Tibial nerve (tissue), 4 donors: Measurements from ENCODE around the gene SULT1E1. TPM values are rescaled to one million over a fixed set of nuclear protein-coding genes. Genes with fewer than 3 reads are reported as not detected.

Experiments used
- DNase-seq, 2 donors: peaks; one replicate each; pipeline ENCODE4 v3.0.0-alpha.2; 2019; ENCODE audit warnings: low spot score in 2 of 2
- H3K27ac ChIP-seq, 4 donors: fragments of 200-600 bp; sonication (generic) in 3 of 4; one replicate each; pipeline ENCODE4 v1.5.1; 2017 to 2019; ENCODE audit warnings: mild to moderate bottlenecking in 1 of 4
- H3K27me3 ChIP-seq, 2 donors: fragments of 200-600 bp; sonication (generic) in 1 of 2; one replicate each; pipeline versions ENCODE4 v1.5.1 to v1.6.0; 2017 to 2019
- H3K36me3 ChIP-seq, 3 donors: fragments of 200-600 bp; sonication (generic); one replicate each; pipeline ENCODE4 v1.5.1; 2018 to 2019
- H3K4me1 ChIP-seq, 4 donors: fragments of 200-600 bp; sonication (generic) in 3 of 4; one replicate each; pipeline ENCODE4 v1.5.1; 2017 to 2019
- H3K4me3 ChIP-seq, 4 donors: fragments of 200-600 bp; sonication (generic) in 3 of 4; one replicate each; pipeline ENCODE4 v1.5.1; 2017 to 2019; ENCODE audit warnings: mild to moderate bottlenecking in 1 of 4, moderate library complexity in 1 of 4
- H3K9me3 ChIP-seq, 4 donors: fragments of 200-600 bp; sonication (generic) in 3 of 4; one replicate each; pipeline ENCODE4 v1.5.1; 2017 to 2019
- EP300 ChIP-seq, 2 donors: sonication (generic); formaldehyde crosslinking; IDR thresholded peaks; one replicate each; pipeline ENCODE4 v1.6.1; 2017; ENCODE audit warnings: antibody characterized with exemption in 2 of 2, mild to moderate bottlenecking in 1 of 2
- POLR2A ChIP-seq, 2 donors: fragments of 450-650 bp; IDR thresholded peaks; one replicate each; pipeline ENCODE4 v1.6.1; 2017; ENCODE audit warnings: antibody characterized with exemption in 2 of 2, mild to moderate bottlenecking in 2 of 2, moderate library complexity in 2 of 2
- WGBS, 2 donors: methylation state at CpG; one replicate each; pipeline ENCODE4 v1.1.5; 2018; 5-methylcytosine and 5-hydroxymethylcytosine counted together
- total RNA-seq, 4 donors: library from RNA; depleted of rRNA; stranded (reverse); fragments of >200 nt; gene quantifications; one replicate each; pipeline ENCODE4 v1.1.0, GENCODE V29; 2016
- TF ChIP-seq, protein P1 (sequence below), 5 experiments: fragments of 200-600 bp in 3 of 5; fragments of 450-650 bp in 2 of 5; sonication (generic) in 3 of 5; IDR thresholded peaks; one replicate each; pipeline ENCODE4 v1.5.1; 2016 to 2019; ENCODE audit warnings: antibody characterized with exemption in 5 of 5, mild to moderate bottlenecking in 3 of 5, moderate library complexity in 2 of 5

Gene SULT1E1, protein sequence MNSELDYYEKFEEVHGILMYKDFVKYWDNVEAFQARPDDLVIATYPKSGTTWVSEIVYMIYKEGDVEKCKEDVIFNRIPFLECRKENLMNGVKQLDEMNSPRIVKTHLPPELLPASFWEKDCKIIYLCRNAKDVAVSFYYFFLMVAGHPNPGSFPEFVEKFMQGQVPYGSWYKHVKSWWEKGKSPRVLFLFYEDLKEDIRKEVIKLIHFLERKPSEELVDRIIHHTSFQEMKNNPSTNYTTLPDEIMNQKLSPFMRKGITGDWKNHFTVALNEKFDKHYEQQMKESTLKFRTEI
- total RNA-seq = not detected

DNA sequence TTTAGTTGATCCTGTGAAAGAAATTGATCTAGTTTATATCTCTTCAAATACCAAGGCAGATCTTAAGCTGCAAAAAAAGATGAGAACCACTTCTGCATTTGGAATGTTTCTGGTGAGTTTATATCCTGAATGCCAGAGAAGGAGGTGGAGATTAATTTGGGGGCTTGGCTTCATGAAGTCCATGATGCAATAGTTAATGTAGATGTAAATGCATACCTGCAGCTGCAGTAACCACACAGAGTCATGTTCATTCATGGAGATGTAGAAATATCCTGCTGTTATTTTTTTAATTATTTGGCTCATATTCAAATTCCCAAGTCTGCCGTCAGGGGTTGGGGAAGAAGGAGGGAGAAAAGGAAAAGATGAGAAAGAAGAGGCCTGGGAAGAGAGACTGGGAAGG, at the start of gene SULT1E1:
SULT1E1 (minus strand) TSS at position 94 of the 400 bp plus-strand sequence. CDS start 2,501 bp downstream, outside the sequence.
- no peak for DNase-seq
- Histone ChIP-seq H3K9me3 (no peaks in the 10 kb centered on the region), H3K4me1 (no peaks in the 10 kb centered on the region), H3K27ac (no peak within 1 kb of the TSS), H3K4me3 (no peak within 1 kb of the TSS), H3K27me3 (no peaks in the 10 kb centered on the region), H3K36me3 (no peaks in the 10 kb centered on the region)
- 11 to 28% methylated on average over 1 of the region's 1 CpG for WGBS, 2 donors
- TF ChIP-seq, protein P1, sequence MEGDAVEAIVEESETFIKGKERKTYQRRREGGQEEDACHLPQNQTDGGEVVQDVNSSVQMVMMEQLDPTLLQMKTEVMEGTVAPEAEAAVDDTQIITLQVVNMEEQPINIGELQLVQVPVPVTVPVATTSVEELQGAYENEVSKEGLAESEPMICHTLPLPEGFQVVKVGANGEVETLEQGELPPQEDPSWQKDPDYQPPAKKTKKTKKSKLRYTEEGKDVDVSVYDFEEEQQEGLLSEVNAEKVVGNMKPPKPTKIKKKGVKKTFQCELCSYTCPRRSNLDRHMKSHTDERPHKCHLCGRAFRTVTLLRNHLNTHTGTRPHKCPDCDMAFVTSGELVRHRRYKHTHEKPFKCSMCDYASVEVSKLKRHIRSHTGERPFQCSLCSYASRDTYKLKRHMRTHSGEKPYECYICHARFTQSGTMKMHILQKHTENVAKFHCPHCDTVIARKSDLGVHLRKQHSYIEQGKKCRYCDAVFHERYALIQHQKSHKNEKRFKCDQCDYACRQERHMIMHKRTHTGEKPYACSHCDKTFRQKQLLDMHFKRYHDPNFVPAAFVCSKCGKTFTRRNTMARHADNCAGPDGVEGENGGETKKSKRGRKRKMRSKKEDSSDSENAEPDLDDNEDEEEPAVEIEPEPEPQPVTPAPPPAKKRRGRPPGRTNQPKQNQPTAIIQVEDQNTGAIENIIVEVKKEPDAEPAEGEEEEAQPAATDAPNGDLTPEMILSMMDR (IDR thresholded peaks at IDR 0.05) = no peak
- TF ChIP-seq POLR2A (IDR thresholded peaks at IDR 0.05) (no peak), EP300 (IDR thresholded peaks at IDR 0.05) (no peak)

DNA sequence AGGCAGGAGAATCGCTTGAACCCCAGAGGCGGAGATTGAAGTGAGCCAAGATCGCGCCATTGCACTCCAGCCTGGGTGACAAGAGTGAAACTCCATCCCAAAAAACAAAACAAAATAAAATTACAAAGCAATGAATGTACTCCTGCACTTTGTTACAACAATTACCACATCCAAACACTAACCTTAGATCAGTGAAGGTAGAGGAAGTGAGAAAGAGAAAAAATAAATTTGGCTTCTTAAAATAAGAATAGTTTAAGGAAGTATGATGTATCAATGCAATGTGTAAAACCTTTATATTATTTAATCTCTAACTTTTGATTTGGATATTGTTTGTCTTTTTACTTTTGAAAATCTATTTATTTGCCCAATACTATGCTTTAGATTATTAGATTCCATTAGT, 49.2 kb upstream of the SULT1E1 start:
- DNase-seq = no peak
- Histone ChIP-seq H3K36me3 (no peaks in the 10 kb centered on the region), H3K9me3 (peaks cover 0 to 3% (median 0%) of the 10 kb centered on the region in 4 donors), H3K27me3 (no peaks in the 10 kb centered on the region), H3K4me3 (no peak overlapping the region), H3K27ac (no peak overlapping the region), H3K4me1 (no peaks in the 10 kb centered on the region)
- TF ChIP-seq, protein P1 (IDR thresholded peaks at IDR 0.05) = no peak
- TF ChIP-seq POLR2A (IDR thresholded peaks at IDR 0.05) = no peak
- no peak for TF ChIP-seq EP300 (IDR thresholded peaks at IDR 0.05)
- WGBS, 2 donors = 94 to 95% methylated on average over 4 of the region's 4 CpGs

DNA sequence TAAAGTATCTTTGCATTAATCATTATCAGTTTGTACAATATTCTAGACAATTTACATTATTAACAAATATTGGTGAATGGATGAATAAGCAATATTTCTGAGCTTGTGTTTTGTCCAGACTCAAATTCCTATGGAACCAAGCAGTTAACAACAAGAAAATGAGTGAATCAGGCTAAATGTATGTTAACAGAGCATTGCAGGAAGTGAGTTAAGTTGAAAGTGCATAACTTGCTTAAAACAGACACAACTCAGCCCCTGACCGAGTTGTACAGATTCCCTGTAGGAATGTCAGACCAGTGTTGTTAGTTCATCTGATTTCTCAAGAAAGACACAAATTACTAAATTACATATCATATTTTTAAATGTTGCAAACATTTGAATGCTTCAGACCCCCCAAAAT, 47.2 kb upstream of the SULT1E1 start:
- Histone ChIP-seq H3K4me1 (no peaks in the 10 kb centered on the region), H3K9me3 (peaks cover 0 to 3% (median 0%) of the 10 kb centered on the region in 4 donors), H3K4me3 (no peak overlapping the region), H3K27ac (no peak overlapping the region), H3K27me3 (no peaks in the 10 kb centered on the region), H3K36me3 (no peaks in the 10 kb centered on the region)
- DNase-seq = no peak
- WGBS, 2 donors = 40 to 43% methylated on average over 1 of the region's 1 CpG
- TF ChIP-seq, protein P1 (IDR thresholded peaks at IDR 0.05) = no peak
- no peak for TF ChIP-seq EP300 (IDR thresholded peaks at IDR 0.05)
- TF ChIP-seq POLR2A (IDR thresholded peaks at IDR 0.05) = no peak

DNA sequence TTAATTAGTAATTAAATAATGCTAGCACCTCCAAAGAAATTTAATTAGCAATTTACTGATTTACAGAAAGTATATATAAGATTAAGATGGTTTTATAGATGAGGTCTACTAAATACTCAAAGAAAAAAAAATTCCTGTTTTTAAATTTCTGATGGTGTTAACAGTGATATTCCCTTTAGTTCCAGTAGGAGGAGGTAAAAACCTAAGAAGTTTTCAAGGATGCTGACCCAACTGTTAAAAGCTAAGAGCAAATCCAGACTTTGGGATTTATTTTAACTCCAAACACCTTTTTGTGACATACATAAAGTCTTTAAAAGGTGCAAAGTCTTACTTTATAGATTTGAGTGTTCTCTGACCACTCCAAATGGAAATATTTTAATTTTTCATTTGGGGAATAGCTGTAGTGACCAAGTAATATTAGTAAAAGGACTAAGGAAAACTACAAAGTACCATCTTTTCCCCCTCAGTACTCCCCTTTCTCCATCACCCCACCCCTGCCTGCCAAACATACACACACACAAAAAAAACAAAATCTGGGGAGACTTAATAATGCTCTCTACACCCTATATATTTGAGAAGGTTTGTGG, 36.7 kb upstream of the SULT1E1 start:
- Histone ChIP-seq H3K4me3 (no peak overlapping the region), H3K36me3 (no peaks in the 10 kb centered on the region), H3K9me3 (no peaks in the 10 kb centered on the region), H3K4me1 (no peaks in the 10 kb centered on the region), H3K27ac (no peak overlapping the region), H3K27me3 (no peaks in the 10 kb centered on the region)
- no peak for DNase-seq
- TF ChIP-seq, protein P1 (IDR thresholded peaks at IDR 0.05) = peak in 2 of 5 experiments; percentile 9 to 14
- TF ChIP-seq POLR2A (IDR thresholded peaks at IDR 0.05) = no peak

DNA sequence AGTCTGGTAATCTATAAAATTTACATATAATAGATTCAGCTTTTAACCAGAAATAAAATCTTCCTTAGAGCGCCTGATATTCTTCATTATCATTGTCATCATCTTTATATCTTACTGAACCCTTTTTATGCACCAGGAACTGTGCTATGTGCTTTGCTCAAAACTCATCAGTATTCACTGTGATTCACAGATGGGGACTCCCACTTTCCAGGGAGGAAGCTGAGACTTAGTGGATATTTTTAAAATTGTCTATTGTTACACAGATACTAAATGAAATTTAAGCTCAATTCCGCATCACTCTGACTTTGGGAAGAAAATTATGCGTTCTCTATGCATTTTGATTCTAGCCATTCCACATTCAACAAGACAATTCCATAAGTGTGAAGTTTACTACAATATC, 34.8 kb upstream of the SULT1E1 start:
- Histone ChIP-seq H3K4me3 (no peak overlapping the region), H3K4me1 (no peaks in the 10 kb centered on the region), H3K36me3 (no peaks in the 10 kb centered on the region), H3K9me3 (no peaks in the 10 kb centered on the region), H3K27me3 (no peaks in the 10 kb centered on the region), H3K27ac (no peak overlapping the region)
- 84 to 95% methylated on average over 3 of the region's 3 CpGs for WGBS, 2 donors
- no peak for DNase-seq
- no peak for TF ChIP-seq EP300 (IDR thresholded peaks at IDR 0.05)
- no peak for TF ChIP-seq POLR2A (IDR thresholded peaks at IDR 0.05)
- TF ChIP-seq, protein P1 (IDR thresholded peaks at IDR 0.05) = no peak
